GM23248 (cell line): ENCODE measurements around the gene SLC25A21.

Experiments used
- EZH2 ChIP-seq: fragments of 200-600 bp; sonication (generic); IDR thresholded peaks from 2 replicates; pipeline ENCODE4 v1.6.1; 2018; ENCODE audit warnings: antibody characterized with exemption, mild to moderate bottlenecking; ENCODE audit not compliant: insufficient read depth, poor library complexity, severe bottlenecking
- EZH2phosphoT487 ChIP-seq: fragments of 200-600 bp; sonication (generic); IDR thresholded peaks from 2 replicates; pipeline ENCODE4 v1.6.1; 2018; ENCODE audit warnings: antibody characterized with exemption, moderate library complexity, mild to moderate bottlenecking, low read depth; ENCODE audit not compliant: insufficient read depth

DNA sequence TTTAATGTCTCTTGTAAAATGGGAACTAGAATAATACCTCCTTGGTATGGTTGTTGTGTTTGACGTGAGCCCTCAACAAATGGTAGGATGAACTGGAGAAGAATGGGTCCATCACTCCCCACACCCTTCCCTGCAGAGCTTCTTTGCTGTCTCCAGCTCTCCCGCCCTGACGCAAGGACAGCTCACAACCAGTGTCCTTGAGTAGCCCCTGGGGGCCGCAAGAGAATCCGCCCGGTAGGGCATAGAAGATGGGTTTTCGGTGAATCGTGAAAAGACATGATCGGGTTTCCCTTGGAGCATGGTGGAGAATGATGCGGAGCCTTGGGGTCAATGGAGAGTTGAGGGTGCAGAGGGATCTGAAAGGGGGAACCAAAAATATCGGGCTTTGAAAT, 516.8 kb downstream of the SLC25A21 start:
- no peak for TF ChIP-seq EZH2phosphoT487
- TF ChIP-seq EZH2: peak; percentile 62
